Measurements from ENCODE around the gene CMKLR1. TPM values are rescaled to one million over a fixed set of nuclear protein-coding genes. Genes with fewer than 3 reads are reported as not detected.

Gene CMKLR1
- total RNA-seq, 1 donor from 2014 or later, result 10.1 TPM

- Histone ChIP-seq H3K27me3 (no peaks in the 10 kb centered on the region), H3K9me3 (no peaks in the 10 kb centered on the region), H3K27ac (no peak overlapping the region), H3K4me1 (no peaks in the 10 kb centered on the region), H3K4me3 (no peak overlapping the region), H3K36me3 (no peaks in the 10 kb centered on the region)
- no peak for DNase-seq (ENCODE audit: extremely low spot score in 2 of 2)
- intact Hi-C loops (cut with DNase I), result no loop called here
- TF ChIP-seq POLR2AphosphoS5 (IDR thresholded peaks at IDR 0.05; ENCODE audit: insufficient read depth in 1 of 2, low read depth in 1 of 2) (no peak), POLR2A (IDR thresholded peaks at IDR 0.05) (no peak), CTCF (IDR thresholded peaks at IDR 0.05) (no peak)
These were observed 35.6 kb upstream of the CMKLR1 start for GRCh38 chr12:108374596-108375320.

- Histone ChIP-seq H3K27me3 (no peaks in the 10 kb centered on the region), H3K4me1 (no peaks in the 10 kb centered on the region), H3K9me3 (no peaks in the 10 kb centered on the region), H3K36me3 (no peaks in the 10 kb centered on the region), H3K4me3 (no peak overlapping the region), H3K27ac (no peak overlapping the region)
- no peak for TF ChIP-seq POLR2AphosphoS5 (IDR thresholded peaks at IDR 0.05; ENCODE audit: insufficient read depth in 1 of 2, low read depth in 1 of 2)
- TF ChIP-seq CTCF (IDR thresholded peaks at IDR 0.05), result no peak
- no peak for TF ChIP-seq POLR2A (IDR thresholded peaks at IDR 0.05)
- intact Hi-C loops (cut with DNase I), result no loop called here
- DNase-seq (ENCODE audit: extremely low spot score in 2 of 2), result no peak
These were observed 34.0 kb upstream of the CMKLR1 start for GRCh38 chr12:108373111-108373510.

GRCh38 chr12:108371801-108372344 lies 32.8 kb upstream of the CMKLR1 start:
- Histone ChIP-seq H3K36me3 (no peaks in the 10 kb centered on the region), H3K4me3 (no peak overlapping the region), H3K27me3 (no peaks in the 10 kb centered on the region), H3K9me3 (no peaks in the 10 kb centered on the region), H3K4me1 (no peaks in the 10 kb centered on the region), H3K27ac (no peak overlapping the region)
- DNase-seq (ENCODE audit: extremely low spot score in 2 of 2), result no peak
- intact Hi-C loops (cut with DNase I), result no loop called here
- TF ChIP-seq POLR2A (IDR thresholded peaks at IDR 0.05) (no peak), CTCF (IDR thresholded peaks at IDR 0.05) (no peak)

GRCh38 chr12:108370415-108370814 lies 31.3 kb upstream of the CMKLR1 start:
- H3K4me3 ChIP-seq, result no peak overlapping the region
- H3K4me1 ChIP-seq, result no peaks in the 10 kb centered on the region
- TF ChIP-seq CTCF (IDR thresholded peaks at IDR 0.05), result no peak
- no peak for TF ChIP-seq POLR2AphosphoS5 (IDR thresholded peaks at IDR 0.05; ENCODE audit: insufficient read depth in 1 of 2, low read depth in 1 of 2)
- no peak for TF ChIP-seq POLR2A (IDR thresholded peaks at IDR 0.05)
- no peaks in the 10 kb centered on the region for H3K27me3 ChIP-seq
- intact Hi-C loops (cut with DNase I), result no loop called here
- H3K36me3 ChIP-seq, result no peaks in the 10 kb centered on the region
- no peak overlapping the region for H3K27ac ChIP-seq
- no peaks in the 10 kb centered on the region for H3K9me3 ChIP-seq
- no peak for DNase-seq (ENCODE audit: extremely low spot score in 2 of 2)

- Histone ChIP-seq H3K27ac (no peak overlapping the region), H3K4me1 (no peaks in the 10 kb centered on the region), H3K36me3 (no peaks in the 10 kb centered on the region), H3K27me3 (no peaks in the 10 kb centered on the region), H3K4me3 (no peak overlapping the region), H3K9me3 (no peaks in the 10 kb centered on the region)
- no peak for DNase-seq (ENCODE audit: extremely low spot score in 2 of 2)
- intact Hi-C loops (cut with DNase I), result no loop called here
- no peak for TF ChIP-seq POLR2A (IDR thresholded peaks at IDR 0.05)
- TF ChIP-seq POLR2AphosphoS5 (IDR thresholded peaks at IDR 0.05; ENCODE audit: insufficient read depth in 1 of 2, low read depth in 1 of 2), result no peak
- TF ChIP-seq CTCF (IDR thresholded peaks at IDR 0.05), result no peak
These were observed 30.8 kb upstream of the CMKLR1 start for GRCh38 chr12:108369736-108370396.
